ENCODE data around the gene SRBD1. TPM values are rescaled to one million over a fixed set of nuclear protein-coding genes. Genes with fewer than 3 reads are reported as not detected.
A peak's percentile ranks its signal among the peaks of the same experiment; 100 is the strongest.
"Not testable (repeated sequence)": the region's sequence is repeated elsewhere in the genome, so short reads cannot be mapped to it uniquely, and the experiment has no call there.

The SRBD1 gene
- total RNA-seq, 1 experiment from 2014 or later, result 17.3 TPM

DNA sequence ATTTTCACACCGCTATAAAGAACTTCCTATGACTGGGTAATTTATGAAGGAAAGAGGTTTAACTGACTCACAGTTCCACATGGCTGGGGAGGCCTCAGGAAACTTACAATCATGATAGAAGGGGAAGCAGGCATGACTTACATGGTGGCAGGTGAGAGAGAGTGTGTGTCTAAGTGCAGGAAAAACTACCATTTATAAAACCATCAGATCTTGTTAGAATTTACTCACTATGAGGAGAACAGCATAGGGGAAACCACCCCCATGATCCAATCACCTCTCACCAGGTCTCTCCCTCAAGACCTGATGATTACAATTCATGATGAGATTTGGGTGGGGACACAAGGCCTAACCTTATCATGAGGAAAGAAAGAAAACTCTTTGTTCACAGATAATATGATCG lies 174.6 kb downstream of the SRBD1 start:
- intact Hi-C loops (cut with micrococcal nuclease), result no loop called here
- POLR2A ChIA-PET, result no interaction called here
- BruUV-seq (replicated peaks), result no TSS peak
- Mint-ChIP-seq H3K9me3 (ENCODE audit: unreplicated experiment) (no peaks in the 10 kb centered on the region), H3K4me1 (ENCODE audit: insufficient read depth, unreplicated experiment) (peaks cover 18% of the 10 kb centered on the region), H3K27me3 (ENCODE audit: insufficient read depth, unreplicated experiment) (no peaks in the 10 kb centered on the region), H3K36me3 (ENCODE audit: insufficient read depth, unreplicated experiment) (peaks cover 23% of the 10 kb centered on the region), H3K27ac (ENCODE audit: low read depth, unreplicated experiment) (no peak overlapping the region), H3K4me3 (ENCODE audit: unreplicated experiment) (no peak overlapping the region)
- DNase-seq (ENCODE audit: unreplicated experiment), result no peak
- CTCF ChIA-PET, result interaction anchor here (1.1 kb wide), 1 partner anchor 32 kb away, joined by 3 read pairs; no protein-coding TSS in a partner anchor
- TF ChIP-seq, protein P1, sequence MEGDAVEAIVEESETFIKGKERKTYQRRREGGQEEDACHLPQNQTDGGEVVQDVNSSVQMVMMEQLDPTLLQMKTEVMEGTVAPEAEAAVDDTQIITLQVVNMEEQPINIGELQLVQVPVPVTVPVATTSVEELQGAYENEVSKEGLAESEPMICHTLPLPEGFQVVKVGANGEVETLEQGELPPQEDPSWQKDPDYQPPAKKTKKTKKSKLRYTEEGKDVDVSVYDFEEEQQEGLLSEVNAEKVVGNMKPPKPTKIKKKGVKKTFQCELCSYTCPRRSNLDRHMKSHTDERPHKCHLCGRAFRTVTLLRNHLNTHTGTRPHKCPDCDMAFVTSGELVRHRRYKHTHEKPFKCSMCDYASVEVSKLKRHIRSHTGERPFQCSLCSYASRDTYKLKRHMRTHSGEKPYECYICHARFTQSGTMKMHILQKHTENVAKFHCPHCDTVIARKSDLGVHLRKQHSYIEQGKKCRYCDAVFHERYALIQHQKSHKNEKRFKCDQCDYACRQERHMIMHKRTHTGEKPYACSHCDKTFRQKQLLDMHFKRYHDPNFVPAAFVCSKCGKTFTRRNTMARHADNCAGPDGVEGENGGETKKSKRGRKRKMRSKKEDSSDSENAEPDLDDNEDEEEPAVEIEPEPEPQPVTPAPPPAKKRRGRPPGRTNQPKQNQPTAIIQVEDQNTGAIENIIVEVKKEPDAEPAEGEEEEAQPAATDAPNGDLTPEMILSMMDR (IDR thresholded peaks at IDR 0.05; ENCODE audit: unreplicated experiment), result no peak

DNA sequence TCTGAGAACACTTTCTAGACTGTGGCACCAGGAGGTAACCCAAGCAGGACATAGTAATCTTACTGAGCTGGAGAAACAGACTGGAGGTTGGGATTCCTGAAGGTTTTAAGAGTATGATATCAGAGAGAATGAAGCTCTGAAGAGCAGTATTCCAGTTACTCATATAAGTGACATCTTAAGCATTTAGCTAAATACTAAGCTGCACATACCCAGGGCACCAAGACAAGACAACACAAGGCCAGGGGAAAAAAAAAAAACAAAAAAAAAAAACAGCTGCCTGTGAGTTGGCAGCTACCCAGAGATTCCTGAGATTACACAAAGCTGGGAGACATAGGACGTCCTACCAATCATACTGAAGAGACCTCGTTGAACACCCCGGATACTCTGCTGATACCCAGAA lies 175.8 kb downstream of the SRBD1 start:
- intact Hi-C loops (cut with micrococcal nuclease), result no loop called here
- POLR2A ChIA-PET, result interaction anchor here (0.8 to 1.3 kb wide), 3 partner anchors 9 to 266 kb away, joined by 3 to 4 read pairs (median 3); no protein-coding TSS in a partner anchor

DNA sequence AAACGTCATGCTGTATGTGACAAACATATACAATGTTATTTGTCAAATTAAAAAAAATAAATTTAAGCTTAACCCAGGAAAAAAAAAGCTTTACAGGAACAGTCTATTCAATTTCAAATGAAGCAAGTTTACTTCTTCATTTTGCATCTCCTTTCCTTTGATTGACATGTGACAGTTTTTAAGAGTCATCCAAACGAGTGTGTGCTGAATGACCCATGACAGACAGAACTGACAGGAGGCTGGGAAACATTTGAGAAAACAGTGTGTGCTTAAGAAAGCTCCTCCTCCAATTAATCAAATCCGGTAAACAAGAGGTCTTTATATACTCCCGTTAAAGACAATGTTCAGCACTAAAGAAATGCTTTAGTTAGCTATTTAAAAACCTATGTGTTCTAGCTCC lies 177.7 kb downstream of the SRBD1 start:
- H3K9me3 Mint-ChIP-seq (ENCODE audit: unreplicated experiment), result no peaks in the 10 kb centered on the region
- DNase-seq (ENCODE audit: unreplicated experiment), result no peak
- BruUV-seq (replicated peaks), result no TSS peak
- ChIA-PET CTCF (interaction anchor here (0.8 kb wide), 1 partner anchor 62 kb away, joined by 4 read pairs; no protein-coding TSS in a partner anchor), POLR2A (interaction anchor here (0.6 to 0.9 kb wide), 3 partner anchors 9 to 865 kb away, joined by 3 to 4 read pairs (median 3); no protein-coding TSS in a partner anchor)
- H3K36me3 Mint-ChIP-seq (ENCODE audit: insufficient read depth, unreplicated experiment), result peaks cover 23% of the 10 kb centered on the region
- TF ChIP-seq, protein P1 (IDR thresholded peaks at IDR 0.05; ENCODE audit: unreplicated experiment), result no peak
- intact Hi-C loops (cut with micrococcal nuclease), result no loop called here
- peaks cover 13% of the 10 kb centered on the region for H3K4me1 Mint-ChIP-seq (ENCODE audit: insufficient read depth, unreplicated experiment)
- H3K27ac Mint-ChIP-seq (ENCODE audit: low read depth, unreplicated experiment), result peak overlapping the region; percentile 19
- no peak overlapping the region for H3K4me3 Mint-ChIP-seq (ENCODE audit: unreplicated experiment)
- H3K27me3 Mint-ChIP-seq (ENCODE audit: insufficient read depth, unreplicated experiment), result no peaks in the 10 kb centered on the region

More for the DNA sequence above, 175.8 kb downstream of the SRBD1 start:
- TF ChIP-seq, protein P1 (IDR thresholded peaks at IDR 0.05; ENCODE audit: unreplicated experiment), result no peak
- no TSS peak for BruUV-seq (replicated peaks)
- DNase-seq (ENCODE audit: unreplicated experiment), result peak; percentile 63
- no peaks in the 10 kb centered on the region for H3K9me3 Mint-ChIP-seq (ENCODE audit: unreplicated experiment)
- CTCF ChIA-PET, result interaction anchor here (0.7 to 1.6 kb wide), 3 partner anchors 33 to 95 kb away, joined by 3 to 7 read pairs (median 3); no protein-coding TSS in a partner anchor
- peaks cover 23% of the 10 kb centered on the region for H3K36me3 Mint-ChIP-seq (ENCODE audit: insufficient read depth, unreplicated experiment)
- no peaks in the 10 kb centered on the region for H3K27me3 Mint-ChIP-seq (ENCODE audit: insufficient read depth, unreplicated experiment)
- H3K4me3 Mint-ChIP-seq (ENCODE audit: unreplicated experiment), result no peak overlapping the region
- H3K27ac Mint-ChIP-seq (ENCODE audit: low read depth, unreplicated experiment), result no peak overlapping the region
- peaks cover 13% of the 10 kb centered on the region for H3K4me1 Mint-ChIP-seq (ENCODE audit: insufficient read depth, unreplicated experiment)

DNA sequence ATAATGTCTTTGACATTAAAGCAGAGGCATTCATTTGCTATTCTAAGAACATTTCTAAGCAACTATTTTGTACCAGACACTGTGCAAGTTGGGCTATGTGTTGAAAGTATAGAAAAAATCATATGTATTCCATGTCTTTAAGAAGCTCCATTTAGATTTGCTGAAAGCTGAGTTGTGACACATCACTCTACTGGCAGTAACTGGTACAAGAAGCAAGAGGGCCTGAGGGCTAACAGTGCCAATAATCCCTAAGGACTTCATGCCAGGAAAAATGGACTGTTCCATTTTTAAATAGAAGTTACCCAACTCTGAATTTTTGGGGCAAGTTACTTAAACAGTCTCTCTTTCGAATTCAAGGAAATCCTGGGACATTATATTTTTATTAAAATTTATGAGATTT lies 178.7 kb downstream of the SRBD1 start:
- H3K4me3 Mint-ChIP-seq (ENCODE audit: unreplicated experiment), result no peak overlapping the region
- H3K36me3 Mint-ChIP-seq (ENCODE audit: insufficient read depth, unreplicated experiment), result peaks cover 22% of the 10 kb centered on the region
- no peak overlapping the region for H3K27ac Mint-ChIP-seq (ENCODE audit: low read depth, unreplicated experiment)
- H3K4me1 Mint-ChIP-seq (ENCODE audit: insufficient read depth, unreplicated experiment), result peaks cover 13% of the 10 kb centered on the region
- intact Hi-C loops (cut with micrococcal nuclease), result no loop called here
- POLR2A ChIA-PET, result interaction anchor here (1.4 kb wide), 1 partner anchor 11 kb away, joined by 5 read pairs; no protein-coding TSS in a partner anchor
- no peaks in the 10 kb centered on the region for H3K9me3 Mint-ChIP-seq (ENCODE audit: unreplicated experiment)
- BruUV-seq (replicated peaks), result no TSS peak
- TF ChIP-seq, protein P1 (IDR thresholded peaks at IDR 0.05; ENCODE audit: unreplicated experiment), result no peak
- DNase-seq (ENCODE audit: unreplicated experiment), result peak; percentile 81
- CTCF ChIA-PET, result interaction anchor here (0.6 to 1.4 kb wide), 3 partner anchors 52 to 264 kb away, joined by 3 to 7 read pairs (median 3); no protein-coding TSS in a partner anchor
- H3K27me3 Mint-ChIP-seq (ENCODE audit: insufficient read depth, unreplicated experiment), result no peaks in the 10 kb centered on the region

DNA sequence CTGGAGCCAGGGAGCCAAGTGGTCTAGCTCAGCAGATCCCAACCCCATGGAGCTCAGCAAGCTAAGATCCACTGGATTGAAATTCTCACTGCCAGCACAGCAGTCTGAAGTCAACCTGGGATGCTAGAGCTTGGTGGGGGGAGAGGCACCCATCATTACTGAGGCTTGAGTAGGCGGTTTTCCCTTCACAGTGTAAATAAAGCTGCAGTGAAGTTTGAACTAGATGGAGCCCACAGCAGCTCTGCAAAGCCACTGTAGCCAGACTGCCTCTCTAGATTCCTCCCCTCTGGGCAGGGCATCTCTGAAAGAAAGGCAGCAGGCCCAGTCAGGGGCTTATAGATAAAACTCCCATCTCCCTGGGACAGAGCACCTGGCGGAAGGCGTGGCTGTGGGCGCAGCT lies 185.0 kb downstream of the SRBD1 start:
- H3K4me1 Mint-ChIP-seq (ENCODE audit: insufficient read depth, unreplicated experiment); BruUV-seq (replicated peaks); H3K4me3 Mint-ChIP-seq (ENCODE audit: unreplicated experiment); H3K27me3 Mint-ChIP-seq (ENCODE audit: insufficient read depth, unreplicated experiment); H3K27ac Mint-ChIP-seq (ENCODE audit: low read depth, unreplicated experiment); intact Hi-C loops (cut with micrococcal nuclease); H3K9me3 Mint-ChIP-seq (ENCODE audit: unreplicated experiment); DNase-seq (ENCODE audit: unreplicated experiment); POLR2A ChIA-PET; CTCF ChIA-PET; H3K36me3 Mint-ChIP-seq (ENCODE audit: insufficient read depth, unreplicated experiment): not testable (repeated sequence)

All from MCF 10A (cell line).